GM19025 (cell line): Measurements from ENCODE around the gene SLC4A7.
"Not testable (repeated sequence)": the region's sequence is repeated elsewhere in the genome, so short reads cannot be mapped to it uniquely, and the experiment has no call there.

Experiments
- ATAC-seq: cut with Tn5 transposase; IDR thresholded peaks from one replicate; pipeline ENCODE4 v1.9.1; 2021; ENCODE audit warnings: mild to moderate bottlenecking, low read depth, moderate library complexity; ENCODE audit not compliant: unreplicated experiment

The SLC4A7 gene

GRCh38 chr3:27328982-27329762 lies 155.0 kb downstream of the SLC4A7 start:
- not testable (repeated sequence) for ATAC-seq

GRCh38 chr3:27326629-27327545 lies 157.3 kb downstream of the SLC4A7 start:
- ATAC-seq, result no peak

DNA sequence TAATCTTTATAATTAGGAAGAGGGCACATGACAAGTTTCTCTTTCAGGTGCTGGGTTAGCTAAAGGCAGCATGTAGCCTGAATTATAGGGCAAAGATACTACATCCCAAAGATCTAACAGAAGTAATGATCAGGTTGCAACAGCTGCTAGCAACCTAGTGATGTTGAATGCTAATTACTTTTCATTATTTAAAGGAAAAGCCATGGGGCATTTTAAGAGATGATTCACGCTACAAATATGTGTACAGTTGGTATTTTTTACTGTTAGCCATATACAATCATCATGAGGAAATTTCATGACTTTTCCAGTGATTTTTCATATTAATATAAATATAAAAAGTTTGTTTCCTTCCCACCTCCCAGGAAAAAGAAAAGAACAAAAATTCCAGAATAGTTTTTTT lies 158.0 kb downstream of the SLC4A7 start:
- no peak for ATAC-seq

GRCh38 chr3:27325419-27325818 lies 158.8 kb downstream of the SLC4A7 start:
- no peak for ATAC-seq

GRCh38 chr3:27324686-27325085 lies 159.5 kb downstream of the SLC4A7 start:
- ATAC-seq, result no peak

DNA sequence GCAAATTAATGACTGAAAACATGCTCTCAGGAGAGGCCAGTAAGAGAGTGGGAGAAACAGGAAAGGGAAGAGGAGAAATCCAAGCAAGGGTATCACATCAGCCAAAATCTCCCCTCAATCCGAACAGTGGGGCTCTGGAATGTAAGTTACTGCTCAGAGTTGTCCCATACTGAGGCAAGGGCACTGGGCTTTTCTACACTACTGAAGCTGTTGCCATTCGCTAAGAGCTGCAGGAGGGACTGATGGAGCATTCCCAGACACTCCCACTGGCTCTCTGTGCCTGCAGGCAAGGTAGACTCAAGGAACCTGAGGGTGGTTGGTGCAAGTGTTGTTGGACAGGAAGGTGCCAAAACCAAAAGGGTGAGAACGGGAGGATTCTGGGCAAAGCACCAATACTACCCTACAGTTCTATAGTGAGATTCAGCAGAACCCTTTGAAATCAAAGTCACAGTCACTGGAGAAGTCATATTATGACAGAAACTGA lies 161.1 kb downstream of the SLC4A7 start:
- ATAC-seq, result no peak
